H9 (cell line): ENCODE data around the gene BEX2. TPM values are rescaled to one million over a fixed set of nuclear protein-coding genes. Genes with fewer than 3 reads are reported as not detected.

Experiments used
- DNase-seq: peaks from one replicate; pipeline ENCODE4 v3.0.0-alpha.2; 2017
- H2AFZ ChIP-seq: one replicate; pipeline ENCODE4 v1.6.1; 2013; ENCODE audit warnings: mild to moderate bottlenecking, low read length, control low read depth, moderate library complexity
- H2AK5ac ChIP-seq: 2 replicates; pipeline ENCODE4 v1.6.1; 2013; ENCODE audit warnings: low read length, control low read depth, mixed read lengths; ENCODE audit not compliant: insufficient read length
- H2BK120ac ChIP-seq: one replicate; pipeline ENCODE4 v1.6.1; 2013; ENCODE audit warnings: low read depth, mild to moderate bottlenecking, low read length, control low read depth, inconsistent platforms; ENCODE audit not compliant: poor library complexity, severe bottlenecking
- H2BK12ac ChIP-seq: 2 replicates; pipeline ENCODE4 v1.6.1; 2013; ENCODE audit warnings: low read length, control low read depth, mixed read lengths, low read depth; ENCODE audit not compliant: insufficient read length
- H2BK15ac ChIP-seq: 2 replicates; pipeline ENCODE4 v1.6.1; 2013; ENCODE audit warnings: low read depth, low read length, control low read depth
- H2BK20ac ChIP-seq: one replicate; pipeline ENCODE4 v1.6.1; 2013; ENCODE audit warnings: low read depth, mild to moderate bottlenecking, low read length, control low read depth, inconsistent platforms; ENCODE audit not compliant: poor library complexity, severe bottlenecking
- H2BK5ac ChIP-seq: 2 replicates; pipeline ENCODE4 v1.6.1; 2013; ENCODE audit warnings: low read length, control low read depth, mixed read lengths; ENCODE audit not compliant: insufficient read length
- H3K14ac ChIP-seq: 2 replicates; pipeline ENCODE4 v1.6.1; 2013; ENCODE audit warnings: low read length, control low read depth; ENCODE audit not compliant: insufficient read depth
- H3K18ac ChIP-seq: 2 replicates; pipeline ENCODE4 v1.6.1; 2013; ENCODE audit warnings: low read depth, mild to moderate bottlenecking, mixed read lengths, low read length, control low read depth; ENCODE audit not compliant: insufficient read length
- H3K23ac ChIP-seq: 2 replicates; pipeline ENCODE4 v1.6.1; 2013; ENCODE audit warnings: low read length, control low read depth, mixed read lengths, low read depth; ENCODE audit not compliant: insufficient read length
- H3K23me2 ChIP-seq: 2 replicates; pipeline ENCODE4 v1.6.1; 2013; ENCODE audit warnings: low read depth, mild to moderate bottlenecking, mixed read lengths, low read length, control low read depth; ENCODE audit not compliant: insufficient read length, poor library complexity, severe bottlenecking
- H3K27ac ChIP-seq: 2 replicates; pipeline ENCODE4 v1.5.1; 2013; ENCODE audit warnings: low read length, control low read depth, mixed read lengths, low read depth; ENCODE audit not compliant: insufficient read length
- H3K27me3 ChIP-seq: 2 replicates; pipeline ENCODE4 v1.6.1; 2013; ENCODE audit warnings: low read length, control low read depth, inconsistent platforms; ENCODE audit not compliant: insufficient read depth
- H3K4ac ChIP-seq: 2 replicates; pipeline ENCODE4 v1.6.1; 2013; ENCODE audit warnings: low read depth, mild to moderate bottlenecking, control low read depth, inconsistent platforms, low read length, moderate library complexity
- H3K4me1 ChIP-seq: 2 replicates; pipeline ENCODE4 v1.6.1; 2013; ENCODE audit warnings: low read length, control low read depth, inconsistent platforms; ENCODE audit not compliant: insufficient read depth
- H3K4me2 ChIP-seq: 2 replicates; pipeline ENCODE4 v1.6.1; 2013; ENCODE audit warnings: low read length, control low read depth, mixed read lengths; ENCODE audit not compliant: insufficient read length, insufficient read depth
- H3K56ac ChIP-seq: 2 replicates; pipeline ENCODE4 v1.6.1; 2013; ENCODE audit warnings: low read depth, mild to moderate bottlenecking, mixed read lengths, low read length, control low read depth; ENCODE audit not compliant: insufficient read length
- H3K79me1 ChIP-seq: 2 replicates; pipeline ENCODE4 v1.6.1; 2013; ENCODE audit warnings: low read depth, mild to moderate bottlenecking, moderate library complexity, low read length, control low read depth, inconsistent platforms; ENCODE audit not compliant: insufficient read depth, poor library complexity, severe bottlenecking
- H3K79me2 ChIP-seq: 2 replicates; pipeline ENCODE4 v1.6.1; 2013; ENCODE audit warnings: low read length, control low read depth, inconsistent platforms; ENCODE audit not compliant: insufficient read depth
- H3K9ac ChIP-seq: 2 replicates; pipeline ENCODE4 v1.6.1; 2013; ENCODE audit warnings: low read length, control low read depth, mixed read lengths; ENCODE audit not compliant: insufficient read length; ENCODE audit errors: extremely low read depth
- H3K9me3 ChIP-seq: one replicate; pipeline ENCODE4 v1.6.1; 2013; ENCODE audit warnings: low read depth, low read length, inconsistent platforms; ENCODE audit not compliant: control insufficient read depth
- H3T11ph ChIP-seq: one replicate; pipeline ENCODE4 v1.6.1; 2013; ENCODE audit warnings: mild to moderate bottlenecking, low read length, control low read depth, inconsistent platforms
- H4K20me1 ChIP-seq: one replicate; pipeline ENCODE4 v1.6.1; 2013; ENCODE audit not compliant: control insufficient read depth, insufficient read length, insufficient read depth
- H4K5ac ChIP-seq: 2 replicates; pipeline ENCODE4 v1.6.1; 2013; ENCODE audit warnings: low read depth, mild to moderate bottlenecking, mixed read lengths, low read length, control low read depth; ENCODE audit not compliant: insufficient read length
- H4K8ac ChIP-seq: replicated peaks from 2 replicates; pipeline ENCODE4 v1.6.1; 2013; ENCODE audit warnings: low read length, control low read depth, mixed read lengths, low read depth; ENCODE audit not compliant: insufficient read length
- H4K91ac ChIP-seq: 2 replicates; pipeline ENCODE4 v1.6.1; 2013; ENCODE audit warnings: low read depth, mild to moderate bottlenecking, moderate library complexity, mixed read lengths, low read length, control low read depth; ENCODE audit not compliant: insufficient read length
- H3K27ac Mint-ChIP-seq, 3 experiments: 2 replicates in 2 of 3; 3 replicates in 1 of 3; pipeline ENCODE4 v1.8.0; 2020 to 2021; ENCODE audit warnings: mixed read lengths in 3 of 3, mild to moderate bottlenecking in 1 of 3, moderate library complexity in 1 of 3
- H3K27me3 Mint-ChIP-seq: 2 replicates; pipeline ENCODE4 v1.8.0; 2021; ENCODE audit warnings: low read depth, mild to moderate bottlenecking, moderate library complexity, mixed read lengths
- H3K36me3 Mint-ChIP-seq, 3 experiments: 2 replicates in 2 of 3; 3 replicates in 1 of 3; pipeline ENCODE4 v1.8.0; 2020 to 2021; ENCODE audit warnings: low read depth in 3 of 3, mixed read lengths in 3 of 3; ENCODE audit not compliant: insufficient read depth in 1 of 3
- H3K4me1 Mint-ChIP-seq, 2 experiments: 2 replicates each; pipeline ENCODE4 v1.8.0; 2020; ENCODE audit warnings: mixed read lengths in 2 of 2
- H3K4me3 Mint-ChIP-seq, 2 experiments: 2 replicates in 1 of 2; 3 replicates in 1 of 2; pipeline ENCODE4 v1.8.0; 2020 to 2021; ENCODE audit warnings: mild to moderate bottlenecking in 2 of 2, mixed read lengths in 2 of 2, moderate library complexity in 1 of 2
- H3K9me3 Mint-ChIP-seq, 2 experiments: 2 replicates in 1 of 2; 3 replicates in 1 of 2; pipeline ENCODE4 v1.8.0; 2020; ENCODE audit warnings: mild to moderate bottlenecking in 2 of 2, mixed read lengths in 2 of 2, moderate library complexity in 1 of 2
- whole genome bisulfite sequencing: extraction: QIAGEN DNeasy Blood & Tissue Kit; methylation state at CpG from one replicate; pipeline ENCODE4 v1.1.7; 2013; ENCODE audit warnings: missing lambda C conversion rate, low lambda C conversion rate, mixed read lengths; ENCODE audit not compliant: insufficient read length; ENCODE audit errors: extremely low coverage; 5-methylcytosine and 5-hydroxymethylcytosine counted together
- total RNA-seq: library from RNA; stranded (reverse); gene quantifications from 2 replicates; pipeline ENCODE4 v1.2.1, GENCODE V29; 2021
- TF ChIP-seq, protein P1 (sequence below): fragments of 200-600 bp; sonication (generic); conservative IDR thresholded peaks from 3 replicates; pipeline ENCODE4 v1.8.0; 2021; ENCODE audit warnings: antibody characterized with exemption, mild to moderate bottlenecking

The BEX2 gene
- total RNA-seq, 1 experiment from 2014 or later, result 29.6 TPM

GRCh38 chrX:103276581-103277002, 34.2 kb downstream of the BEX2 start, which contains the start of gene TCEAL5:
Gene TCEAL5 (minus strand): TSS chrX:103276750. CDS start chrX:103274563, 2,187 bp downstream.
- Histone ChIP-seq H2BK120ac (no peak within 1 kb of the TSS), H3K79me2 (no peaks in the 10 kb centered on the region), H3K9me3 (no peaks in the 10 kb centered on the region), H3K9ac (no peak within 1 kb of the TSS), H2BK15ac (no peak within 1 kb of the TSS), H4K20me1 (no peaks in the 10 kb centered on the region), H3K56ac (no peak within 1 kb of the TSS), H3T11ph (no peak within 1 kb of the TSS), H3K4me2 (peak within 1 kb of the TSS; percentile 27), H4K91ac (no peak within 1 kb of the TSS), H2BK20ac (no peak within 1 kb of the TSS), H2AFZ (no peak within 1 kb of the TSS), H3K27me3 (no peaks in the 10 kb centered on the region), H3K23me2 (no peaks in the 10 kb centered on the region), H3K23ac (no peak within 1 kb of the TSS), H3K4ac (no peak within 1 kb of the TSS), H3K27ac (no peak within 1 kb of the TSS), H3K4me1 (no peaks in the 10 kb centered on the region), H2BK5ac (no peak within 1 kb of the TSS), H3K79me1 (no peaks in the 10 kb centered on the region), H4K5ac (no peak within 1 kb of the TSS), H3K14ac (no peak within 1 kb of the TSS), H2AK5ac (no peak within 1 kb of the TSS), H3K18ac (no peak within 1 kb of the TSS), H2BK12ac (no peak within 1 kb of the TSS), H4K8ac (no peak within 1 kb of the TSS)
- Mint-ChIP-seq H3K4me3 (peak within 1 kb of the TSS in 1 of 2 experiments; percentile 72; a peak in 3 of 5 replicates), H3K4me1 (peaks cover 0 to 4% of the 10 kb centered on the region in 2 experiments; a peak in 1 of 4 replicates), H3K27ac (no peak within 1 kb of the TSS), H3K27me3 (peaks cover 18% of the 10 kb centered on the region), H3K36me3 (peaks cover 0 to 3% (median 0%) of the 10 kb centered on the region in 3 experiments; a peak in 2 of 7 replicates), H3K9me3 (peaks cover 2 to 72% of the 10 kb centered on the region in 2 experiments; a peak in 4 of 5 replicates)
- TF ChIP-seq, protein P1, sequence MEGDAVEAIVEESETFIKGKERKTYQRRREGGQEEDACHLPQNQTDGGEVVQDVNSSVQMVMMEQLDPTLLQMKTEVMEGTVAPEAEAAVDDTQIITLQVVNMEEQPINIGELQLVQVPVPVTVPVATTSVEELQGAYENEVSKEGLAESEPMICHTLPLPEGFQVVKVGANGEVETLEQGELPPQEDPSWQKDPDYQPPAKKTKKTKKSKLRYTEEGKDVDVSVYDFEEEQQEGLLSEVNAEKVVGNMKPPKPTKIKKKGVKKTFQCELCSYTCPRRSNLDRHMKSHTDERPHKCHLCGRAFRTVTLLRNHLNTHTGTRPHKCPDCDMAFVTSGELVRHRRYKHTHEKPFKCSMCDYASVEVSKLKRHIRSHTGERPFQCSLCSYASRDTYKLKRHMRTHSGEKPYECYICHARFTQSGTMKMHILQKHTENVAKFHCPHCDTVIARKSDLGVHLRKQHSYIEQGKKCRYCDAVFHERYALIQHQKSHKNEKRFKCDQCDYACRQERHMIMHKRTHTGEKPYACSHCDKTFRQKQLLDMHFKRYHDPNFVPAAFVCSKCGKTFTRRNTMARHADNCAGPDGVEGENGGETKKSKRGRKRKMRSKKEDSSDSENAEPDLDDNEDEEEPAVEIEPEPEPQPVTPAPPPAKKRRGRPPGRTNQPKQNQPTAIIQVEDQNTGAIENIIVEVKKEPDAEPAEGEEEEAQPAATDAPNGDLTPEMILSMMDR, result no peak
- DNase-seq, result no peak
- WGBS, result no CpG with 5 or more reads among the region's 17 CpGs
